Esophagus muscularis mucosa (tissue), 3 donors: ENCODE measurements around the gene CALD1.

Experiments used
- POLR2A ChIP-seq: fragments of 450-650 bp; IDR thresholded peaks from one replicate; pipeline ENCODE4 v1.6.1; 2017; ENCODE audit warnings: antibody characterized with exemption, moderate library complexity, mild to moderate bottlenecking, low read depth
- TF ChIP-seq, protein P1 (sequence below), 3 experiments: fragments of 200-600 bp in 2 of 3; fragments of 450-650 bp in 1 of 3; sonication (generic) in 2 of 3; IDR thresholded peaks; one replicate each; pipeline ENCODE4 v1.5.1; 2017 to 2019; ENCODE audit warnings: antibody characterized with exemption in 3 of 3, mild to moderate bottlenecking in 2 of 3, moderate library complexity in 1 of 3

DNA sequence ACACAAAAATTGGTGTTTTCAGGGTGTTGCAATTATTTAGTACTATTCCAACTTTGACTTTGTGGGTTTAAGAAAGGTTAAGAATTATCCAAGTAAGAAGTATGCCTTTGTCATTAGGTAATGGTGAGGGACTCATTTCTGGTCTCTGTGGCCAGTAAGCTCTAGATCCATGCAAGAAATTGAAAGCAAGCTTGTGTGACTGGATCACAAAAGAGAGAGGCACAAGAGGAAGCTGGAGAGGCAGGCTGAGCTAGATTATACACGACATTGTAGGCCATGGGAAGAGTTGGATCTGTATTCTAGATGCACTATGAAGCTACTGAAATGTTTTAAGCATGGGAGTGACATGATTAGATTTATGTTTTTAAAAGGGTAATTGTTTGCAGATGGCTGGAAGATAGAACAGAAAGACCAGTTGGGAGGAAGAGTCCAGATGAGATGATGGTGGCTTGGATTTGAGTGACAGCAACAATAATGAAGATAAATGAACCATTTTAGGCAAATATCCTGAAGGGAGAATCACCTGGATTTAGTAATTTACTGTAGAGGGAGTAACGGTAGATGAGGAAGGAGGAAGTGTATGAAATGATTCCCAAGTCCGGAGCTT is 50.0 kb downstream of the CALD1 start:
- TF ChIP-seq, protein P1, sequence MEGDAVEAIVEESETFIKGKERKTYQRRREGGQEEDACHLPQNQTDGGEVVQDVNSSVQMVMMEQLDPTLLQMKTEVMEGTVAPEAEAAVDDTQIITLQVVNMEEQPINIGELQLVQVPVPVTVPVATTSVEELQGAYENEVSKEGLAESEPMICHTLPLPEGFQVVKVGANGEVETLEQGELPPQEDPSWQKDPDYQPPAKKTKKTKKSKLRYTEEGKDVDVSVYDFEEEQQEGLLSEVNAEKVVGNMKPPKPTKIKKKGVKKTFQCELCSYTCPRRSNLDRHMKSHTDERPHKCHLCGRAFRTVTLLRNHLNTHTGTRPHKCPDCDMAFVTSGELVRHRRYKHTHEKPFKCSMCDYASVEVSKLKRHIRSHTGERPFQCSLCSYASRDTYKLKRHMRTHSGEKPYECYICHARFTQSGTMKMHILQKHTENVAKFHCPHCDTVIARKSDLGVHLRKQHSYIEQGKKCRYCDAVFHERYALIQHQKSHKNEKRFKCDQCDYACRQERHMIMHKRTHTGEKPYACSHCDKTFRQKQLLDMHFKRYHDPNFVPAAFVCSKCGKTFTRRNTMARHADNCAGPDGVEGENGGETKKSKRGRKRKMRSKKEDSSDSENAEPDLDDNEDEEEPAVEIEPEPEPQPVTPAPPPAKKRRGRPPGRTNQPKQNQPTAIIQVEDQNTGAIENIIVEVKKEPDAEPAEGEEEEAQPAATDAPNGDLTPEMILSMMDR (IDR thresholded peaks at IDR 0.05), result no peak
- no peak for TF ChIP-seq POLR2A
